ENCODE results near the gene LARGE1. TPM values are rescaled to one million over a fixed set of nuclear protein-coding genes. Genes with fewer than 3 reads are reported as not detected.

Gene LARGE1
- total RNA-seq, 1 experiment from 2014 or later: 5.8 TPM

DNA sequence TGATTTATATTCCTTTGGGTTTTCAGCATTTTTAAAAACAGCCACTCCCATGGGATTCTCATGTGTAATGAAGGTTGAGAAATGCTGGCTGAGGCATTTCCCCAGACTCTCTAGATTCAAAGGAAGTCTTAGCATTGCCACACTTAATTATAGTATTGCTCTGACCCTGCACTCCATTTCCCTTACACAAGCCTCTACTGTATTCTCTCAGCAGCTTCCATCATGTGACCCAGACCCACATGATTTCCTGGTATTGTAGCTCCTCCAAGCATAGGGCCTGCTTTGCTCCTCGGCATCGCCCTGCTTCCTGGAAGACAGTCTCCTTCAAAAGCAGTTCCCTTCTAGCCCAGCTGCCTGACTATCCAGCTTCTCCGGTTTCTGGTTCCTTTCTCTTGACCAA lies 261.5 kb downstream of the LARGE1 start:
- Histone ChIP-seq H3K36me3 (ENCODE audit: control insufficient read depth, insufficient read depth, low read length) (no peaks in the 10 kb centered on the region), H3K4me1 (no peaks in the 10 kb centered on the region), H3K4me3 (ENCODE audit: low read depth, low read length) (no peak overlapping the region), H3K9me3 (no peaks in the 10 kb centered on the region), H3K27me3 (replicated peaks; ENCODE audit: control insufficient read depth, insufficient read depth, low read length) (no peaks in the 10 kb centered on the region)
- intact Hi-C loops (cut with micrococcal nuclease; ENCODE audit: unreplicated experiment): no loop called here
- Mint-ChIP-seq H3K27ac (ENCODE audit: unreplicated experiment) (no peak overlapping the region), H3K36me3 (ENCODE audit: insufficient read depth, unreplicated experiment) (no peaks in the 10 kb centered on the region), H3K4me1 (ENCODE audit: low read depth, unreplicated experiment) (no peaks in the 10 kb centered on the region), H3K27me3 (ENCODE audit: insufficient read depth, unreplicated experiment) (no peaks in the 10 kb centered on the region), H3K9me3 (ENCODE audit: unreplicated experiment) (peaks cover 18% of the 10 kb centered on the region), H3K4me3 (ENCODE audit: unreplicated experiment) (no peak overlapping the region)
- DNase-seq: no peak
- POLR2A ChIA-PET: interaction anchor here (0.6 kb wide), 1 partner anchor 297 kb away, joined by 3 read pairs; no protein-coding TSS in a partner anchor
- BruUV-seq (replicated peaks): no TSS peak
- TF ChIP-seq, protein P1, sequence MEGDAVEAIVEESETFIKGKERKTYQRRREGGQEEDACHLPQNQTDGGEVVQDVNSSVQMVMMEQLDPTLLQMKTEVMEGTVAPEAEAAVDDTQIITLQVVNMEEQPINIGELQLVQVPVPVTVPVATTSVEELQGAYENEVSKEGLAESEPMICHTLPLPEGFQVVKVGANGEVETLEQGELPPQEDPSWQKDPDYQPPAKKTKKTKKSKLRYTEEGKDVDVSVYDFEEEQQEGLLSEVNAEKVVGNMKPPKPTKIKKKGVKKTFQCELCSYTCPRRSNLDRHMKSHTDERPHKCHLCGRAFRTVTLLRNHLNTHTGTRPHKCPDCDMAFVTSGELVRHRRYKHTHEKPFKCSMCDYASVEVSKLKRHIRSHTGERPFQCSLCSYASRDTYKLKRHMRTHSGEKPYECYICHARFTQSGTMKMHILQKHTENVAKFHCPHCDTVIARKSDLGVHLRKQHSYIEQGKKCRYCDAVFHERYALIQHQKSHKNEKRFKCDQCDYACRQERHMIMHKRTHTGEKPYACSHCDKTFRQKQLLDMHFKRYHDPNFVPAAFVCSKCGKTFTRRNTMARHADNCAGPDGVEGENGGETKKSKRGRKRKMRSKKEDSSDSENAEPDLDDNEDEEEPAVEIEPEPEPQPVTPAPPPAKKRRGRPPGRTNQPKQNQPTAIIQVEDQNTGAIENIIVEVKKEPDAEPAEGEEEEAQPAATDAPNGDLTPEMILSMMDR (IDR thresholded peaks at IDR 0.05; ENCODE audit: insufficient read depth in 1 of 2, low read depth in 1 of 2, low read length in 1 of 2, severe bottlenecking in 1 of 2, unreplicated experiment in 1 of 2): no peak
- CTCF ChIA-PET: no interaction called here

- Histone ChIP-seq H3K4me1 (no peaks in the 10 kb centered on the region), H3K36me3 (ENCODE audit: control insufficient read depth, insufficient read depth, low read length) (no peaks in the 10 kb centered on the region), H3K4me3 (ENCODE audit: low read depth, low read length) (no peak overlapping the region), H3K27me3 (replicated peaks; ENCODE audit: control insufficient read depth, insufficient read depth, low read length) (no peaks in the 10 kb centered on the region), H3K9me3 (no peaks in the 10 kb centered on the region)
- BruUV-seq (replicated peaks): no TSS peak
- Mint-ChIP-seq H3K4me1 (ENCODE audit: low read depth, unreplicated experiment) (no peaks in the 10 kb centered on the region), H3K9me3 (ENCODE audit: unreplicated experiment) (peaks cover 18% of the 10 kb centered on the region), H3K27ac (ENCODE audit: unreplicated experiment) (no peak overlapping the region), H3K36me3 (ENCODE audit: insufficient read depth, unreplicated experiment) (no peaks in the 10 kb centered on the region), H3K4me3 (ENCODE audit: unreplicated experiment) (no peak overlapping the region), H3K27me3 (ENCODE audit: insufficient read depth, unreplicated experiment) (no peaks in the 10 kb centered on the region)
- intact Hi-C loops (cut with micrococcal nuclease; ENCODE audit: unreplicated experiment): no loop called here
- CTCF ChIA-PET: no interaction called here
- TF ChIP-seq, protein P1 (IDR thresholded peaks at IDR 0.05; ENCODE audit: insufficient read depth in 1 of 2, low read depth in 1 of 2, low read length in 1 of 2, severe bottlenecking in 1 of 2, unreplicated experiment in 1 of 2): no peak
- DNase-seq: no peak
- POLR2A ChIA-PET: no interaction called here
These were observed 262.6 kb downstream of the LARGE1 start for GRCh38 chr22:33657670-33658069.

DNA sequence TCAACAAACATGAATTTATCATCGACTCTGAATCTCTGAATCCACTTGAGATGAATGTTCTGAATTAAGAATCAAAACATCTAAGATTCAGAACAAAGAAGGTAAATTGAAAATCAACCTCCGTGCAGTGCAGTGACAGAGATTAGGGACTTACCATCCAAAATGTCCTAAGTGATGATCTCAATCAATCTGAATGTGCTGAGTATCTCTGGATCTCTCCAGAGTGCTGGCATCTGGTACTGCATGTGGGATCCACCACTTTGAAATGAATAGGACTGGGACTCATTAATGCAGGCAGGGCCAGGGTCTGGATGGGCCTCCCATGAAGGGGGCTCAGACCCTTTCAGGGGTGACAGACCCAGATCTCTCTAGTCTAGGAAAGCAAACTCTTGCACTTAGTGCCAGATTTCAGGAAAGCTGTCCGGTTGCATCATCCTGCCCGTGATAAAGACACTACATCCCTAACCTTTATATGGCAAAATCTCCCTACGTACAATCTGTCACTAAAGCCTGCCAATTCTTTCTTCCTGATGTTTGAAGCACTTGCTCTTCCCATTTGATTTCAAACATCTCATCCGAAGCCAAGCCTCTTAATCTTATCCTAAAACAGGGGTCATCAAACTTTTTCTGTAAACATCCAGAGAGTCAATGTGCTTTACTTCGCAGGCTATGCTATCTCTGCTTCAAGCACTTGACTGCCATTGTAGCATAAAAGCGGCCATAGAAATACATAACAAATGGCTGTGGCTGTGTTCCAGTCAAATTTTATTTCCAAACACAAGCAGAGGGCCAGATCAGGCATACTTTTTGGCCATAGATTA lies 263.3 kb downstream of the LARGE1 start:
- Mint-ChIP-seq H3K9me3 (ENCODE audit: unreplicated experiment) (peaks cover 18% of the 10 kb centered on the region), H3K4me1 (ENCODE audit: low read depth, unreplicated experiment) (no peaks in the 10 kb centered on the region), H3K36me3 (ENCODE audit: insufficient read depth, unreplicated experiment) (no peaks in the 10 kb centered on the region), H3K27me3 (ENCODE audit: insufficient read depth, unreplicated experiment) (no peaks in the 10 kb centered on the region), H3K27ac (ENCODE audit: unreplicated experiment) (no peak overlapping the region), H3K4me3 (ENCODE audit: unreplicated experiment) (no peak overlapping the region)
- intact Hi-C loops (cut with micrococcal nuclease; ENCODE audit: unreplicated experiment): no loop called here
- ChIA-PET POLR2A (no interaction called here), CTCF (no interaction called here)
- DNase-seq: no peak
- H3K36me3 ChIP-seq (ENCODE audit: control insufficient read depth, insufficient read depth, low read length): no peaks in the 10 kb centered on the region
- no peaks in the 10 kb centered on the region for H3K4me1 ChIP-seq
- no peaks in the 10 kb centered on the region for H3K27me3 ChIP-seq (replicated peaks; ENCODE audit: control insufficient read depth, insufficient read depth, low read length)
- no peak overlapping the region for H3K4me3 ChIP-seq (ENCODE audit: low read depth, low read length)
- H3K9me3 ChIP-seq: no peaks in the 10 kb centered on the region
- BruUV-seq (replicated peaks): no TSS peak
- TF ChIP-seq, protein P1 (IDR thresholded peaks at IDR 0.05; ENCODE audit: insufficient read depth in 1 of 2, low read depth in 1 of 2, low read length in 1 of 2, severe bottlenecking in 1 of 2, unreplicated experiment in 1 of 2): no peak
